Hepatocyte (in vitro differentiated cells): Measurements from ENCODE around the gene KNSTRN.

ENCODE experiments used
- CTCF ChIP-seq: fragments of 200-600 bp; sonication (generic); IDR thresholded peaks from 2 replicates; pipeline ENCODE4 v1.5.1; 2016; ENCODE audit warnings: antibody characterized with exemption, mild to moderate bottlenecking; ENCODE audit not compliant: poor library complexity
- EZH2 ChIP-seq: fragments of 200-600 bp; sonication (generic); IDR thresholded peaks from 2 replicates; pipeline ENCODE4 v1.6.1; 2016; ENCODE audit warnings: antibody characterized with exemption, mild to moderate bottlenecking, borderline replicate concordance
- EZH2phosphoT487 ChIP-seq: fragments of 200-600 bp; sonication (generic); IDR thresholded peaks from one replicate; pipeline ENCODE4 v1.6.1; 2018; ENCODE audit warnings: antibody characterized with exemption, mild to moderate bottlenecking, low read depth, moderate library complexity; ENCODE audit not compliant: unreplicated experiment, severe bottlenecking

GRCh38 chr15:40424483-40425115 is 42.1 kb downstream of the KNSTRN start:
- TF ChIP-seq CTCF = no peak
- TF ChIP-seq EZH2 = no peak
- no peak for TF ChIP-seq EZH2phosphoT487
